Karpas-422 (cell line): ENCODE data around the gene ATXN1L. TPM values are rescaled to one million over a fixed set of nuclear protein-coding genes. Genes with fewer than 3 reads are reported as not detected.

Experiments used
- DNase-seq: peaks from one replicate; pipeline ENCODE4 v3.0.0-alpha.2; 2015
- H2AFZ ChIP-seq: fragments of 200-600 bp; sonication (generic); 2 replicates; pipeline ENCODE4 v1.6.1; 2014; ENCODE audit warnings: antibody characterized with exemption, low read length, mixed read lengths
- H3K27ac ChIP-seq: fragments of 200-600 bp; sonication (generic); 2 replicates; pipeline ENCODE4 v1.5.1; 2014; ENCODE audit warnings: mild to moderate bottlenecking, low read length, moderate library complexity
- H3K27me3 ChIP-seq: fragments of 200-600 bp; sonication (generic); 2 replicates; pipeline ENCODE4 v1.6.1; 2014; ENCODE audit warnings: low read length, mixed read lengths
- H3K36me3 ChIP-seq: fragments of 200-600 bp; sonication (generic); 2 replicates; pipeline ENCODE4 v1.6.1; 2014; ENCODE audit warnings: low read length, mixed read lengths; ENCODE audit not compliant: insufficient read depth
- H3K4me1 ChIP-seq: fragments of 200-600 bp; sonication (generic); 2 replicates; pipeline ENCODE4 v1.6.1; 2014; ENCODE audit warnings: mild to moderate bottlenecking, low read length, mixed read lengths
- H3K4me2 ChIP-seq: fragments of 200-600 bp; sonication (generic); 2 replicates; pipeline ENCODE4 v1.6.1; 2014; ENCODE audit warnings: low read length, low read depth, mild to moderate bottlenecking; ENCODE audit not compliant: poor library complexity, severe bottlenecking
- H3K4me3 ChIP-seq: fragments of 200-600 bp; sonication (generic); 2 replicates; pipeline ENCODE4 v1.5.1; 2014; ENCODE audit warnings: mild to moderate bottlenecking, antibody characterized with exemption, low read length, mixed read lengths
- H3K79me2 ChIP-seq: fragments of 200-600 bp; sonication (generic); 2 replicates; pipeline ENCODE4 v1.6.1; 2014; ENCODE audit warnings: mild to moderate bottlenecking, low read length, mixed read lengths
- H3K9ac ChIP-seq: fragments of 200-600 bp; sonication (generic); 2 replicates; pipeline ENCODE4 v1.6.0; 2014; ENCODE audit warnings: low read length
- H3K9me2 ChIP-seq: fragments of 200-600 bp; sonication (generic), shearing (Covaris generic); replicated peaks from 2 replicates; pipeline ENCODE4 v1.6.0; 2014; ENCODE audit warnings: mild to moderate bottlenecking, low read length, moderate library complexity; ENCODE audit not compliant: insufficient read depth
- H3K9me3 ChIP-seq: fragments of 300-700, 200-600 bp; sonication (generic); 2 replicates; pipeline ENCODE4 v1.6.1; 2014; ENCODE audit warnings: low read length, mixed read lengths
- H4K20me1 ChIP-seq: fragments of 200-600 bp; sonication (generic); 2 replicates; pipeline ENCODE4 v1.6.1; 2014; ENCODE audit warnings: mild to moderate bottlenecking, antibody characterized with exemption, low read length, low read depth; ENCODE audit not compliant: insufficient read depth
- total RNA-seq: library from RNA; depleted of rRNA; stranded (reverse); fragments of >200 nt; shearing (Covaris generic); gene quantifications from 2 replicates; pipeline ENCODE4 v1.2.3, GENCODE V29; 2014; ENCODE audit warnings: low replicate concordance

ATXN1L gene
- total RNA-seq, 1 experiment from 2014 or later, result 15.1 TPM

DNA sequence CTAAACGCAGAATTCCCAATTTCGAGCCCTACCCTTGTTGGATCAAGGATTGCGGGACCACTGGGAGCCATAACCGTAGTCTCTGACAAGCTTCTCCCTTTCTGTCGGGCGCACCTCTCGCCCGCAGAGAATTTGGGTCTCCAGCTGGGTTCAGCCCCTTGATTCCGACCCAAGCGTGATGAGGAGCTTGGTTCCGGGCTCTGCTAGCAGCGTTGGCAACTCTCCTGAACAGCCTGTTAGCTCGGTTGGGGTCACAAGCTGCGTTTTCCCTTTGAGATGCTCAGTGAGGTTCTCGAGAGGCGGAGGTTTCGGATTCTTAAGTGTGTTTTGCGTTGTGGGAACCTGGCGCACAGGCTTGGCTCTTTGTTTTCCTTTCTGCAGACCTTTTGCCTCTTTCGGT lies 655 bp downstream of the ATXN1L start:
- peak; percentile 62 for DNase-seq
- peaks cover 29% of the 10 kb centered on the region for H3K79me2 ChIP-seq
- H2AFZ ChIP-seq, result no peak overlapping the region
- H3K4me1 ChIP-seq, result peaks cover 20% of the 10 kb centered on the region
- H3K36me3 ChIP-seq, result 0 out of 2 replicates have a peak, but pooled peaks cover 9% of the 10 kb centered on the region
- H3K9me3 ChIP-seq, result no peaks in the 10 kb centered on the region
- peak overlapping the region; percentile 95 for H3K4me2 ChIP-seq
- H3K4me3 ChIP-seq, result peak overlapping the region; percentile 97
- H3K27me3 ChIP-seq, result no peaks in the 10 kb centered on the region
- H3K27ac ChIP-seq, result no peak overlapping the region
- peak overlapping the region; percentile 78 for H3K9ac ChIP-seq
- H3K9me2 ChIP-seq, result no peaks in the 10 kb centered on the region
- peaks cover 12% of the 10 kb centered on the region; the same call in 1 of the 2 replicates for H4K20me1 ChIP-seq

- peaks cover 26% of the 10 kb centered on the region for H3K4me1 ChIP-seq
- H3K4me2 ChIP-seq, result peak overlapping the region; percentile 95
- H3K27ac ChIP-seq, result no peak overlapping the region
- peak overlapping the region; percentile 97 for H3K4me3 ChIP-seq
- no peaks in the 10 kb centered on the region for H3K27me3 ChIP-seq
- H3K9me3 ChIP-seq, result no peaks in the 10 kb centered on the region
- H3K9ac ChIP-seq, result peak overlapping the region; percentile 78
- no peaks in the 10 kb centered on the region for H3K9me2 ChIP-seq
- H3K36me3 ChIP-seq, result 0 out of 2 replicates have a peak, but pooled peaks cover 9% of the 10 kb centered on the region
- H3K79me2 ChIP-seq, result peaks cover 29% of the 10 kb centered on the region
- no peak overlapping the region for H2AFZ ChIP-seq
- peaks cover 12% of the 10 kb centered on the region; the same call in 1 of the 2 replicates for H4K20me1 ChIP-seq
- DNase-seq, result no peak
These were observed 1.3 kb downstream of the ATXN1L start for GRCh38 chr16:71847096-71847495.

- no peak overlapping the region for H2AFZ ChIP-seq
These were observed 2.8 kb downstream of the ATXN1L start for GRCh38 chr16:71848622-71849021.

DNA sequence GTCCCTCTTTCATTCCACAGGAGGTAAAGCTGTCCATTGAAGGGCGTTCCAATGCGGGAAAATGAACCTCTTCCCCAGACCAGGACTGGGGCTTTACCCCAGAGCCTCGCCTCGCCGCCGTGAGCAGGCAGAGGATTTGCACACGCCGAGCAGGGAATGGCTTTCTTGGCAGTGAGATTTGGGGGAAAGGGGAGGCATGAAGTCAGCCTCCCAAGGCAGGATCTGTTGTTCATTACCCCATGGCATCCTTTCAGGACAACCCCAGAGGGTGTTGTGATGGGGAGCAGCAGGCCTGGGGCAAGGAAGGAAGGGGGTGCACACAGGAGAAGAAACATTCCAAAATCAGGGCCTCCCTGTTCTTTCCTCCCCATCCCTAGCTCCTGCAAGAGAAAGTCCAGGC lies 6.0 kb downstream of the ATXN1L start:
- no peaks in the 10 kb centered on the region for H3K9me3 ChIP-seq
- 0 out of 2 replicates have a peak, but pooled peaks cover 9% of the 10 kb centered on the region for H3K36me3 ChIP-seq
- no peak overlapping the region for H3K9ac ChIP-seq
- H3K27me3 ChIP-seq, result no peaks in the 10 kb centered on the region
- H3K4me2 ChIP-seq, result no peak overlapping the region
- H2AFZ ChIP-seq, result no peak overlapping the region
- peaks cover 37% of the 10 kb centered on the region for H3K4me1 ChIP-seq
- peaks cover 52% of the 10 kb centered on the region for H3K79me2 ChIP-seq
- peaks cover 16% of the 10 kb centered on the region; the same call in 1 of the 2 replicates for H4K20me1 ChIP-seq
- H3K4me3 ChIP-seq, result no peak overlapping the region
- no peak for DNase-seq
- H3K27ac ChIP-seq, result no peak overlapping the region
- no peaks in the 10 kb centered on the region for H3K9me2 ChIP-seq

More at GRCh38 chr16:71848622-71849021, 2.8 kb downstream of the ATXN1L start:
- DNase-seq, result no peak
- no peak overlapping the region for H3K9ac ChIP-seq
- no peaks in the 10 kb centered on the region for H3K9me2 ChIP-seq
- no peaks in the 10 kb centered on the region for H3K9me3 ChIP-seq
- peaks cover 13% of the 10 kb centered on the region; the same call in 1 of the 2 replicates for H4K20me1 ChIP-seq
- peaks cover 43% of the 10 kb centered on the region for H3K79me2 ChIP-seq
- H3K27me3 ChIP-seq, result no peaks in the 10 kb centered on the region
- no peak overlapping the region for H3K4me3 ChIP-seq
- 0 out of 2 replicates have a peak, but pooled peaks cover 9% of the 10 kb centered on the region for H3K36me3 ChIP-seq
- no peak overlapping the region for H3K27ac ChIP-seq
- peaks cover 41% of the 10 kb centered on the region for H3K4me1 ChIP-seq
- H3K4me2 ChIP-seq, result no peak overlapping the region

- H3K9me2 ChIP-seq, result no peaks in the 10 kb centered on the region
- H3K36me3 ChIP-seq, result 0 out of 2 replicates have a peak, but pooled peaks cover 9% of the 10 kb centered on the region
- no peak overlapping the region for H3K4me2 ChIP-seq
- H3K4me3 ChIP-seq, result no peak overlapping the region
- H3K9ac ChIP-seq, result no peak overlapping the region
- H3K27me3 ChIP-seq, result no peaks in the 10 kb centered on the region
- H3K79me2 ChIP-seq, result peaks cover 48% of the 10 kb centered on the region
- H2AFZ ChIP-seq, result no peak overlapping the region
- no peak overlapping the region for H3K27ac ChIP-seq
- peaks cover 12% of the 10 kb centered on the region; the same call in 1 of the 2 replicates for H4K20me1 ChIP-seq
- DNase-seq, result no peak
- H3K9me3 ChIP-seq, result no peaks in the 10 kb centered on the region
- H3K4me1 ChIP-seq, result peaks cover 33% of the 10 kb centered on the region
These were observed 6.4 kb downstream of the ATXN1L start for GRCh38 chr16:71852158-71852557.

DNA sequence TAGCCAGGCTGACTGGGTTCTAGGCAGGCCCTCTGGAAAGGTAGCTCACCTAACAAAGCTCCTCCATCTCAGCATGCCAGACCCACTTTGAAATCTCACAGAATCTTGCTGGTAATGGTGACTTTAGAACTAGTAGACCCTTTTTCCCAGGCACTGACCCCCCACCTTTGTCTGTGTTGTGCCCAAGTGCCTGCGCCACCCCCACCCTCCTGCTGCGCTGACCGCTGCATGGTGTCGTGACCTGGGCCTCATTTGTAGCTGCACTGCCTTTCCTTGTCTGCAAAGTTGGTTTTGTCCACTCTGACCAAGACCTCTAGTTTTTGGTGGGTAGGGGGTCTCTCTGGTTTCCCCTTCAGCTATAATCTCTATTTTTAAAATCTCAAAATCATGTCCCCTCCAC lies 6.8 kb downstream of the ATXN1L start:
- peaks cover 45% of the 10 kb centered on the region for H3K79me2 ChIP-seq

GRCh38 chr16:71853413-71853812 lies 7.6 kb downstream of the ATXN1L start:
- Histone ChIP-seq H3K9me2 (no peaks in the 10 kb centered on the region), H3K27me3 (no peaks in the 10 kb centered on the region), H2AFZ (no peak overlapping the region), H3K9ac (no peak overlapping the region), H3K79me2 (peaks cover 39% of the 10 kb centered on the region), H3K27ac (peak overlapping the region; percentile 43), H3K36me3 (peaks cover 3% of the 10 kb centered on the region; the same call in 1 of the 2 replicates), H3K4me1 (peaks cover 26% of the 10 kb centered on the region), H3K9me3 (no peaks in the 10 kb centered on the region), H4K20me1 (peaks cover 10% of the 10 kb centered on the region; the same call in 1 of the 2 replicates), H3K4me2 (peak overlapping the region; percentile 59), H3K4me3 (no peak overlapping the region)
- peak; percentile 77 for DNase-seq

More for the DNA sequence above, 6.8 kb downstream of the ATXN1L start:
- Histone ChIP-seq H3K9me3 (no peaks in the 10 kb centered on the region), H3K9ac (no peak overlapping the region; the same call in 1 of the 2 replicates), H3K4me1 (peaks cover 29% of the 10 kb centered on the region), H3K4me2 (peak overlapping the region; percentile 59), H3K27me3 (no peaks in the 10 kb centered on the region), H3K9me2 (no peaks in the 10 kb centered on the region), H2AFZ (no peak overlapping the region), H3K4me3 (peak overlapping the region; percentile 24; the same call in 1 of the 2 replicates), H4K20me1 (peaks cover 10% of the 10 kb centered on the region; the same call in 1 of the 2 replicates), H3K36me3 (peaks cover 9% of the 10 kb centered on the region; the same call in 1 of the 2 replicates), H3K27ac (peak overlapping the region; percentile 43; the same call in 1 of the 2 replicates)
- no peak for DNase-seq

- H3K9me2 ChIP-seq, result no peaks in the 10 kb centered on the region
- no peak overlapping the region for H2AFZ ChIP-seq
- no peak overlapping the region for H3K4me3 ChIP-seq
- peaks cover 10% of the 10 kb centered on the region; the same call in 1 of the 2 replicates for H4K20me1 ChIP-seq
- no peaks in the 10 kb centered on the region; the same call in 1 of the 2 replicates for H3K36me3 ChIP-seq
- no peaks in the 10 kb centered on the region for H3K27me3 ChIP-seq
- H3K79me2 ChIP-seq, result peaks cover 36% of the 10 kb centered on the region
- H3K9ac ChIP-seq, result no peak overlapping the region
- no peak for DNase-seq
- H3K4me2 ChIP-seq, result no peak overlapping the region
- no peaks in the 10 kb centered on the region for H3K9me3 ChIP-seq
- H3K27ac ChIP-seq, result no peak overlapping the region
- peaks cover 26% of the 10 kb centered on the region for H3K4me1 ChIP-seq
These were observed 8.7 kb downstream of the ATXN1L start for GRCh38 chr16:71854369-71854948.
